Stimulated activated CD8-positive, alpha-beta memory T cell treated with anti-CD3 and anti-CD28 coated beads, Interleukin-12 subunit alpha, Interleukin-12 subunit beta, amount 100 ng/mL, for 4 hours (primary cell): ENCODE data around the gene WAPL.
"Not testable (repeated sequence)": the region's sequence is repeated elsewhere in the genome, so short reads cannot be mapped to it uniquely, and the experiment has no call there.

ENCODE experiments used
- DNase-seq: peaks from one replicate; pipeline ENCODE4 v3.0.0-alpha.2; 2020; ENCODE audit warnings: low read depth

Gene WAPL

DNA sequence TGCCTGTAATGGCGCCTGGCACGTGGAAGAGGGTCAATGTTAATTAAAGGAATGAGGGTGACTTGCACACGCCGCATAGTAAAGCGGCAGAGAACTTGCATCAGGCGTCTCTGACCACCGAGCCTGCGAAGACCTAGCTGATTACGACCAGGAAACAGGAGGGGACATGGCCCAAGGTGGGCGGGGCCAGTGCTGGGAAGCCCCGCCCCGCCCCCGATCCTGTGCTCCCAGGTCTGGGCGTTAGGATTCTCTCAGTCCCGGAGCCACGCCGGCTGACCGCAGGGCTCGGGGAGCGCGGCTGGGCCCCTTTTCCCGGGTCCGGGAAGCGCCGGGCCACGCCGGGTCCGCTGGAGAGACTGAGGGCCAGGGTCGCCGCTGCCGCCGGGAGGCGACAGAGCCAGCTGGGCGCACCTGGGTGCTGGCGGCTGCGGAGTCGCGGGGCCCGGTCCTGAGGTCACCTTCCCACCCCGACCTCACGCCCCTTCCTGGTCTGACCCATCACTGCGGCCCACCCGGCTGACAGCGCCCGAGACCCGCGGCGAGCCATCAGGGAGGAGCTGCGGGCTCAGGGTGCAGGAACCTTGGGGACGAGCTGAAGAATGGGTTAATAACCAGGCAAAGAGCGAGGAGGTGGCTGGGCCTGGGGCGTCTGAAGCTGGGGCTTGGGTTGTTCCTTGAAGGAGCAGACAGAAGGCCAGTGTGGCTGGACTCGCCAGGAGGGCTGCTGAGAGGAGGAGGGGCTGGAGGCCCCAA lies 132.0 kb downstream of the WAPL start:
- DNase-seq = no peak

DNA sequence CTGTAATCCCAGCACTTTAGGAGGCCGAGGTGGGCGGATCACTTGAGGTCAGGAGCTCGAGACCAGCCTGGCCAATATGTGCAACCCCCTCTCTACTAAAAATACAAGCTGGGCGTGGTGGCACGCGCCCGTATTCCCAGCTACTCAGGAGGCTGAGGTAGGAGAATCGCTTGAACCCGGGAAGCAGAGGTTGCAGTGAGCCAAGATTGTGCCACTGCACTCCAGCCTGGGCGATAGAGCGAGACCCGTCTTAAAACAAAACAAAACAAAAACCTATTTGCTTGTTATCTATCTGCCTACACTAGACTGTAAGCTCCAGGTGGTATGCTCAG lies 132.5 kb downstream of the WAPL start:
- not testable (repeated sequence) for DNase-seq

DNA sequence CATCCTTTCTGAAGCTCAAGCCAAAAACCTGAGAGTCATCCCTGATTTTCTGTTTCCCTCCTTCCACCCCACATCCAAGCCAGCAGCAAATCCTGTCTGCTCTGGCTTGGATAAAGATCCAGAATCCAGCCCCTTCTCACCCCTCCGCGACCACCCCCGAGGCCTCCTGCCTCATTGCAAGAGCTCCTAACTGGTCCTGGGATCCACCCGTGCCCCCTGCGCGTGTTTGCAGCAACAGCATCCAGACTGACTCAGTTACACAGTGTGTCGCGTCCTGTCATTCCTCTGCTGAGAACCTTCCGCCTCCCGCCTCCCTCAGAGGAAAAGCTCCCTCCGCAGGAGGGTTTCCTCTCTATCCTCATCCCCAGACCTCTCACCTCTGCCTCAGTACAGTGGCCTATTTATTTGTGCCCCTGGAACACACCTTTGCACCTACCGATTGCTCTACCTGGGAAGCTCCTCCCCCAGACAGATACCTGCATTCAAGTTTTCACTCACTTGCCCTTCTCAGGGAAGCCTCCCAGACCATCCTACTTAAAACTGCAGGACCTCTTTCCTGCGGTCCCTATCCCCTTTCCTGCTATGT lies 133.4 kb downstream of the WAPL start:
- DNase-seq = no peak

DNA sequence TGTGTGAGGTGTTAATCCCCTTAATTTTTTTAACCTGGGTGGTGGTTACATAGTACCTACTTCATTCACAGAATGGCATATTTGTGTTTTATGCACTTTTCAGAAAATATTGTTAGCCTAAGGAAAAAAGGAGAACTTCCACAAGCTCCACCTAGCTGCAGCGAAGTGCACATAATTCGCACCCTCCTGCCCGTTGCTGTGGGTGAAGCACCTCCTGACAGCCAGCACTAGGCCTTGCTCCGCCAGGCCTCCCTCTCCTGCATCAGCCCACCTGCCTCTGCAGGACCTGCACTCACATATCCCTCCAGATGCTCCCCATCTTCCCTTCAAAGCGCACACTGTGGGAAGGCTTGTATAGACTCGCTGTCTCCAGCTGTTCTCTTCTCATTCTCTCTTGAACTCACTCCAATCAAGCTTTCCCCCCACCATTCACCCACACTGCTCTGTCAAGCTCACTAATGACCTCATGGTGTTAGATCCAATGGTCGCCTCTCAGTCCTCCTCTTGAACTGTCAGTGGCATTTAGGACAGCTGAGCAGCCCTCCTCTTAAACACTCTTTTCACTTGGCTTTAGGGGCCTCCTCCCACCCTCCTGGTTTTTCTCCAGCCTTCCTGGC lies 134.3 kb downstream of the WAPL start:
- DNase-seq = no peak

DNA sequence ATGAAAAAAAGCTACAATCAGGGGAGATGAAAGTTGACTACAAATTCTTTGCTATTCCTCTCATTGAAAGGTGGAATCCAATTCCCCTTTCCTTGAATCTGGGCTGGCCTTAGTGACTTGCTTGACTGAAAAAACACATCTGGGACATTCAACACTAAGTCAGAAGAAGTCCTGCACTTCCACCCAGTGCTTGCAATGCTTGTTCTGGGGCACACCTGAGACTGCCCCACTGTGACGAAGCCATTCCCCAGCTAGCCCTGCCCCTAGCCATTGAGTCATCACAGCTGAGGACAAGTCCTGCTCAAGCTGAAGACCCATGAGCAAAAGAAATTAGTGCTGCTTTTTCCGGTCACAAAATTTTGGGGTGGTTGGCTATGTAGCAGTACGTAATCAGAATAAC lies 135.8 kb downstream of the WAPL start:
- no peak for DNase-seq
